ENCODE results near the gene NR4A3. TPM values are rescaled to one million over a fixed set of nuclear protein-coding genes. Genes with fewer than 3 reads are reported as not detected.

NR4A3 gene
- total and polyA plus RNA-seq, 2 of the 13 experiments (the other 11 are each of a cell fraction or from before 2014, with no cell fraction given), result 0.02 to 0.09 TPM

GRCh38 chr9:99779277-99779676 is 42.4 kb upstream of the NR4A3 start:
- POLR2A ChIA-PET, result no interaction called here
- Histone ChIP-seq H3K36me3 (replicated peaks in 1 of 2; ENCODE audit: control insufficient read depth in 1 of 2, insufficient read depth in 2 of 2, low read length in 2 of 2) (no peaks in the 10 kb centered on the region), H3K4me2 (ENCODE audit: low read depth, low read length) (no peak overlapping the region), H3K4me1 (ENCODE audit: insufficient read depth, low read length) (no peaks in the 10 kb centered on the region), H2AFZ (ENCODE audit: low read length) (no peak overlapping the region), H3K9ac (ENCODE audit: insufficient read depth, low read depth, low read length) (no peak overlapping the region), H3K27ac (ENCODE audit: extremely low read length, insufficient read depth, low read length) (no peak overlapping the region), H3K27me3 (ENCODE audit: control insufficient read depth in 1 of 2, insufficient read depth in 2 of 2, low read length in 2 of 2) (0 out of 5 replicates have a peak, but pooled peaks cover 0 to 3% of the 10 kb centered on the region in 2 experiments), H3K79me2 (ENCODE audit: insufficient read depth, low read length) (no peaks in the 10 kb centered on the region), H4K20me1 (ENCODE audit: insufficient read depth, low read length) (no peaks in the 10 kb centered on the region), H3K4me3 (replicated peaks in 1 of 3; ENCODE audit: insufficient read depth in 1 of 3, low read depth in 2 of 3, low read length in 3 of 3) (no peak overlapping the region), H3K9me3 (ENCODE audit: low read length) (no peaks in the 10 kb centered on the region)
- DNase-seq (ENCODE audit: low spot score), result no peak
- 48% methylated on average over 4 of the region's 4 CpGs for WGBS (ENCODE audit: low lambda C conversion rate)
- intact Hi-C loops (cut with micrococcal nuclease; ENCODE audit: unreplicated experiment) (no loop called here), in situ Hi-C loops (cut with HindIII; ENCODE audit: extremely low pct_ligation_motif_present, low pct_unique_long_range_greater_than_20kb) (no loop called here)
- ATAC-seq, result no peak
- CTCF ChIA-PET (ENCODE audit: low intra/inter-chr PET ratio, low total read pairs), result no interaction called here
- BruUV-seq (replicated peaks), result no TSS peak
- no peak for FAIRE-seq
- TF ChIP-seq ZSCAN29 (CRISPR knock-in tag; conservative IDR thresholded peaks at IDR 0.05) (no peak), MNT (IDR thresholded peaks at IDR 0.05) (no peak), ZBTB25 (CRISPR knock-in tag; IDR thresholded peaks at IDR 0.05) (no peak), ZNF318 (CRISPR knock-in tag; IDR thresholded peaks at IDR 0.05) (no peak), HNF4A (CRISPR knock-in tag; IDR thresholded peaks at IDR 0.05) (no peak), RBAK (CRISPR knock-in tag; IDR thresholded peaks at IDR 0.05) (no peak), HOXD1 (CRISPR knock-in tag; IDR thresholded peaks at IDR 0.05) (no peak), ZSCAN5A (CRISPR knock-in tag; IDR thresholded peaks at IDR 0.05; ENCODE audit: borderline replicate concordance) (no peak), ZNF780A (CRISPR knock-in tag; IDR thresholded peaks at IDR 0.05) (no peak), SMARCC2 (IDR thresholded peaks at IDR 0.05) (no peak), CEBPB (IDR thresholded peaks at IDR 0.05; ENCODE audit: borderline replicate concordance, low read depth, low read length) (no peak)

All from HepG2 (cell line).